HG03457 (cell line): ENCODE results near the gene KCNH1.

Experiments used
- ATAC-seq: cut with Tn5 transposase; IDR thresholded peaks from one replicate; pipeline ENCODE4 v1.9.1; 2021; ENCODE audit warnings: moderate number of reproducible peaks; ENCODE audit not compliant: unreplicated experiment

The KCNH1 gene

DNA sequence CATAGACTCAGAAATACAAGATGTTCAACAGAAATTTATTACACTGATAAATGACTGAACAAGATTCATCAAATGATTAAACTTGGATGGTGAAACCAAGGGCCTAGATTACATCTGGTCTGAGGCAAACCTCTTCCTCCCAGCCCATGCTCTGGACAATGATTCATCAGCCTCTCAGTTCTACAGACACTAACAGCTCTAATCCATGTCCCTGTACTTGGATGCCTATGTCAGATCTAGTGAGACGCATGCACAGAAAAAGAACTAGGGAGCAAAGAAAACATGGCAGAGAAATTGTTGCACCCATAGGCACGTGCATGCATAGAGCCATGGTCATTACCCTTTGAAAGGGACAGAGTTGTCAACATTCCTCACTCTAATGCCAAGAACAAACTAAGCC is 250.1 kb downstream of the KCNH1 start:
- ATAC-seq: no peak

DNA sequence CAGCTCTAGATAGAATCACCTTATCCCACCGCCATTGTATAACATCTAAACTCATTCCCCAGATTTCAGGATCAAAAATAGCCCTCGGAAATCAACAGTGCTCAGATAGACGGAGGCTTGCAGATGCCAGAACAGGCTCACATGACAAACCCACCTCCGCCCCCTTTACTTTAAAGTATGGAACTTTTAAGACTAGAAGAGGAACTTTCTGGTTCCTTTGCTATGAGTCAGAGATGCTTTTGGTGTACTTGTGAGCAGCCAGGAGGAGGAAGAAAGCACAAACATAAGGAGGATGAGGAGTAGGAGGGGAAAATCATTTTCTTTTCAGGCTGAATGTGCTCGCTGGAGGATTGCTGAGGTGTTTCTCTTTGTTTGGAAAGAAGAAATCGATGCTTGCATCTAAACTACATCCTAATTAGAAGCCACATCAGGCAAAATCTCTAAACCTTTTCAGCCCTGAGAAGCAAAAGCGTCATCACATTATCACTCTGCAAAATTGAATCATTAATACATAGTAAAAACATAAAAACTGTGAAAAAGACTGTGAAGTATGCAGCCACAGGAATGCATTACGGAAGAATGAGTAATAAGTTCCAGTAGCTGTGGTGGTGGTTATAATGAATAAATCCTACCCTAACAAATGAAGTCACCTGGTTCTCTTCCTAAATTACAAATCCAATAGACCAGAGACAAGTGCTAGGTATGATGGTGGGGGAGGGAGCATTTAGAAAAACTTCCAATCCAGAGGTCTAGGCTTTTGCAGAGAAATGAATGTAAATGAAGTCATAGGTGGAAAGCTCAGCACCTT is 251.3 kb downstream of the KCNH1 start:
- ATAC-seq: no peak

DNA sequence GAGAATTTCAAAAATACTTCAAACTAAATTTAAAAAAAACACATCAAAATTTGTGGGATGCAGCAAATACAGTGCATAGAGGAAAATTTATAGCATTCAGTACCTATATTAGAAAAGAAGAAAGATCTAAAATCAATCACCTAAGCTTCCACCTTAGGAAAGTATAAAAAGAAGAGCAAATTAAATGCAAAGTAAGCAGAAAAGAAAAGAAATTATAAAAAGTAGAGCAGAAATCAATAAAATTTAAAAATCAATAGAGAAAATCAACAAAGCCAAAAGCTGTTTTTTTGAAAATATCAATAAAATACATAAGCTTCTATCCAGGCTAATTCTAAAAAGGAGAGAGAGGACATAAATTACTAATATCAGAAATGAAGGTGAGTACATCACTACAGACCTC is 255.4 kb downstream of the KCNH1 start:
- no peak for ATAC-seq

DNA sequence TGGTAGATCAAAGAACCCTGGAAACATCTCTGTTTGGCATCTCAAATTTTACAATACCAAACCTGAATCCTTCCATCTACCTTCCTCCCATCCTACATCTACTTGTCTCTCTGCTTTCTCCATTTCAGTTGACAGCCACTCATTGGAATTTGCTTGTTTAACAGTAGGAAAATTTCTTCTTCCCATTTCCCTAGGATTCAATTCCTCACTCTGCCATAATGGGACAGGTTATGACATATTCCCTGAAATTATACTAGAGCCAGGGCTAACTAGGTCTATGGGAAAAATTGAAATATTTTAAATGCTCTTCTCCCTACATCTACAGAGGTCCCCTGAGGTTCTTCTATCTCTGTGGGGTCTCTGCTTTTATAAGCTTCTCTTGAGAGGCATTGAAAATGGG is 257.7 kb downstream of the KCNH1 start:
- no peak for ATAC-seq

DNA sequence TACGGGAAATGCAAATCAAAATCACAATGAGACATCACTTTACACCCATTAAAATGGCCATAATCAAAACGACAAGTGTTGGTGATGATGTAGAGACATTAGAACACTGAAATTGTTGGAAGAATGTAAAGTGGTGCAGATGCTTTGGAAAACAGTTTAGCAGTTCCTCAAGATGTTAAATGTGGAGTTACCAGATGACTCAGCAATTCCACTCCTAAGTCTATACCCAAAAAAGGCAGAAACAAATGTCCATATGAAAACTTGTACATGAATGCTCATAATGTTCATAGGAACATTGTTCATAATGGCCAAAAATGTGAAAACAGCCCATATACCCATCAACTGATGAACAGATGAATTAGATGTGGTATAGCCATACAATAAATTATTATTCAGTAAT is 267.4 kb downstream of the KCNH1 start:
- ATAC-seq: no peak

DNA sequence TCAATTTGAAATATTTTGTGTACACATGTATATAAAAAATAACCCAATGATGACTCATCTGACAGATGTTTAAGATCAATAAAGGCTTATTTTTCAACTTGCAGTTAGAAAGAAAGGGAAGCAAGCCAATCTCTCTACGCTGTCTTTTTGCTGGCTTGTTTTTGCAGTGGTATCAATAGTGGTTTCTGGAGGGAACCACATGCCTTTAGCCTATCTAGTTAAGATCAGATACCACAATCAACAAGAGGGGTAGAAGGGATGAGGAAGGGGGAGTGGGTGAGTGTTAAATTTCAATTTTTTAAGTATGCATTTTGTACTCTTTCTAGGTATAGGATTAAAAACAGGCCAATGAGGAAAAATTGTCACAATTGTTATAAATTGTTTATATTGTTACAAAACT is 276.2 kb downstream of the KCNH1 start:
- no peak for ATAC-seq

DNA sequence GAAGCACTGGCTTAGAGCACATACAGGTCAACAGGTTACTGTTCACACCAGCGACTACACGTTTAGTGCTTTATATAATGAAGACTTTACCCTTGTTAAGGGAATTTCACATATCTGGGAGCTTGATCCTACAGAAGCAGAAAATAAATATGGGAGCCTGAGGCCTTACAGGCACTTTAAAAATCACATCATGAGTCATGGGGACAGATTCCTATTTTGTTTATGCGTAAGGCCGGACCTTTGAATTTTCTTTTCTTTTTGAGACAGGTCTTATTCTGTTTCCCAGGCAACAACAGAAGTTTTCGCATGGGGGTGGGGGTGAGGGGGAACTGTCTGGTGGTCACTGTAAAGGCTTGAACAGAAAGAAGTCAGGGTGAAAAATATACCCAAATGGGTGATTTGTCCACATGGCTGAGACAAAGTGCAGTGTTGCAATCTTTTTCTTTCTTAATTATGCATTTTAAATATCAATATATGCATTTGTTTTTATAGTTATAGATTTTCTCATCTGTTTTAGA is 276.7 kb downstream of the KCNH1 start:
- ATAC-seq: no peak

DNA sequence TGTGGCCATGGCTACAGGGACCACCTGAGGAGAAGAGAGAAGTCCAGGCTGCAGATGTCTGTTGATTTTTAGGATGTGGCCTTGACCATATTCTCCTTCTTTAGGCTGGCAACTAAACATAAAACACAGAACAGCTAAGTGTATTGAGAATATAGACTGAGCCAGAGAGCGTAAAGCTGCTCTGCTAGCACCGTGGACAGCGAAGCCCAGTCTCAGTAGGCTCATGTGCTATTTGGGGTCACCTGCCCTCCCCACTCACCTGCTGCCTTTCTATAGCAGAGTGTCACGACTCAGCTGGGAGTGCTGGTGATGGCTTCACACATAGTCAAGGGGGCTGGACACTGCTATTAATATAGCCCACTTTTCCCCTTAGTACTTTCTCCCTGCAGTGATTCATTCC is 278.5 kb downstream of the KCNH1 start:
- no peak for ATAC-seq

DNA sequence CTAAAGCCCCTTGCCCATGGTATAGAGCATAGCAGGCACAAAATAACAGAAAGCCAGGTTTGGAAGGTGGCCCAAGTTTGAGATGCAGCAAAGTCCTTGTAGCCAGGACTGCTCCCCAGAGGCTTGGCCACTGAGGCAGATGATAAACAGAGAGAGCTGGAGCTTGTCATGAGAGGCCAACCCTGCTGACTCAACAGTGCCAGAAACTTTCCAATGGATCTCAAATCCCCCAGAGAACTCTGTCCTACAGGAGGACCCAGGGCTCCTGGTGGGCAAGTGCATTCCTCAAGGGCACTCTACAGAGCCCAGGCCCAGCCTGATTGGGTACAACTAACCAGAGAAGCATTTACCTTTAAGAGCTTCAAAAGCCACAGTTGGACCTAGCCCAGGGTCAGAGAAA is 280.7 kb downstream of the KCNH1 start:
- no peak for ATAC-seq

DNA sequence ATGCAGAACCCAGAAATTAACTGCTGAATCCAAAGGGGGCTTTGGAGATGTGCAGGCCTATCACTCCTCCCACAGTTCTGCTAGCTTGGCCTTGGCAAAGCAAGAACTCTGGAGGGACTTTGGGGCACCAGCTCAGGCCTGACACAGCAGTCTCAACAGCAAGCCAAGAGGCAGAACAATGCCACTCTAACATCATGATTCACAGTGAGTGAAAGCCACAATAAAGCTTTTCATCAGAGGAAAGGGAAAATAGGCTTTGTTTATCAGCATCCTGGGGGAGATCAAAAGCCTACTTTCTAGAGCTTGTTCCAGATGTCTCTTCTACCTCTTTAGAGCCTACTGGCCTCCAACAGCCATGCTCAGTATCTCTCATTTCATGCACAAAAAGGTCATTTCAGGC is 283.4 kb downstream of the KCNH1 start:
- no peak for ATAC-seq

DNA sequence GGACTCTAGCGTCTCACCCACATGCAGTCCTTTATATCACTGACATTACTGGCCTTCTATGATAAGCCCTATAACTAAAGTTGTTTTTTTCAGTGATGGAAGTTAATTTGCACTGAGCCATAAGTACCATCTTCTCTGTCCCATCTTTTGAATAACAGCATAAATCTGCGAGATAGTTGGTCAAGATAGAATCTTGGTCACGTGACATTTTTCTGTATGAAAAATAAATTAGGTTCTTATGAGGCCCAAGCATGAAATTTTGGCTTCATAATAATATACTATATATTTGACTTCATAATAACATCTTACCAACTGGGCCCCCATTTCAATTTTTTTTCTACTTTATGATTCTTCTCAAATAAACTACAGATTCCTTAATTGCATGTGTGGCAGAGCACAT is 285.5 kb downstream of the KCNH1 start:
- no peak for ATAC-seq

DNA sequence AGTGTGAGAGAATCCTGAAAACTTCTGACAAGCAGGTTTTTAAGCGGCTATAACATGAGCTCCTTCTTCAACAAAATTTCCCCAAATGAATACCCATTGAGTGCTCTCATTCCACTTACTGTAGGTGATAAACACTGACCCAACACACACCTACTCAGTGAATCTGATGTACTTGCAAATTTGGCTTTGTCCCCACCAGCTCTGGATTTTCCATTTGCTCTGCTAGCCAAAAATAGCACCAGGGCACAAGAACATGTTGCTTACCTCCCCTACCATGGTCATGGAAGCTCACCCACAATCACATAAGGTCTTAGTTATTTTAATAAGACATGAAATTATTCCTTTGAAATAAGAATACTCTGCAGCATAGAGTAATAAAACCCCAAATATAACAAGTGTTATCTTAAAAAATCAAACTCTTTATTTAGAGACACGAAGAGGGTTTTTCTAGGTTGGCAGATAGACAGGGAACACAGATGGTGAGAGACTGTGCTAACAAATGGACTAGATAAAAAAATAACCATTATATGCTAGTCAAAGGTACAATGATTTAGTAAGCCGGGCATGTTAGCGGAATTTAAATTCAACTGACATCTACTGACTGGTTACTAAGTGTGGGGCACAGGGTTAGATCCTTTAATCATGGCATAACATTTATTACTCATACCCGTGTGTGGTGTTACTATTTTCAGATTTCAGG is 291.9 kb downstream of the KCNH1 start:
- no peak for ATAC-seq

DNA sequence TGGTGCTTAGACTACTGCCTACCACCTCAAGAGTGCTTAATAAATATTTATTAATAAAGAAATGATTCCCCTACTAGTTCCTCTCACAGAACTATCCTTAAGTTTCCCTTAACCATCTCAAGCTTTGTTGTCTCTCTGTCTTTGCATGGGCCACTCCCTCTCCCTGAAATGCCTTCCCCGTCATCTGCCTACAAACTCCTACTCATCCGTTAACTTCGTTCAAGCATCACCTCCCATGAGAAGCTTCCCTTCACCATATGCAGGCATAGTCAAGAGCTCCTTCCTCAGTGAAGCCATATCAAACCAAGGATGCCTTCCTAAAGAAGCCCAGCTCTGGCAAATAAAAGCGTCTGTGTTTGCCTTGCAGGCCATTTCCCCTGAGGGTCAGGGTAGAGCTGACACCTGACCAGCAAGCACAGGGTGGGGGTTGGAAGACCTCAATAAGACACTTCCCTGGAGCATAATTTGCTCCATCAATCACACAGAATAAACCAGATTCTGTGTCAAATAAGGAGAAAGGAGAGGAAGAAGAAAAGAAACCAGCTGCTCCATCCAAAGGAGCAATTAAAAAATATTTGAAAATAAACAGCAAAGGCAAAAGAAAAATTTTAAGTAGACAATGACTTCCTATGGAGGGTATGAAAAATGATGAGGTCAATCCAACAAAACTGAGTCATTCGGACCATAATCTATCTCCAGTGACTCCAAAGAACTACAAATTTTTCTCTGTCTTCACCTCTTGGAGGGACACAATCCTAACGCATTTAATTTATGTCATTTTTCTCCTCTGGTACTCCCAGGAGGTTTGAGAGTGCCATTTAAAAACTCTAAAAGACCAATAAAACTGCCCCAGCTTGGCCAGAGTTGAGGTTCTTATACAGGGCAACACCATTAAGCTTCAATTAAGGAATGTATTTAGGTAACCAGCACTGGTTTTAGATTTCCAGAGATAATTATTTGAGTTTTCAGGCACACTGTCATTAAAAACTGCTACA is 303.6 kb downstream of the KCNH1 start:
- no peak for ATAC-seq

DNA sequence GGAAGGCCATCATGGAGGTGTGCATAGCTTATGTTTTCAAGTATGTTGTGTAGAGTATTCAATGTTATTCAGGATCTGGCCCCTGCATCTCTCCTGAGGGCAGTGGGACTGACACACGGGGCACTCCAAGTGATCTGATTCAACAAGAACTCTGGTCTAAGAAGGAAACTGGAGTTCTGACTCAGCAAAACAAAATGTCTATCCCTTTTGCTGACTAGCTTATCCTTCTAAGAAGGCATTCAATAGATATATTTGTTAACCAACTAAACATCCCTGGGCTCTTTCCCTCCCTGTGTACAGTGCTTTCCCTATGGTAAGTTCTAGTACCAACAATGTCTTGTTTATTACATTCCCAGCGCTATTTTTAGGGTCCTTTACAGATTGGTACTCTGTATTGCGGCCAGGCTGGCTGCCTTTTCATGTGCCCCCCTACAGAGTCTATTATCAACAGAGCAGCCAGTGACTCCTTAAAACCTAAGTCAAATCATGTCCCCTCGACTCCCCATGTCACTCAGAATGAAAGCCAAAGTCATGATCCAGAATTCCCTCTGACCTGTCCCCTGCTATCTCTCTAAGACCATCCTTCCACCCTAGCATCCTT is 304.9 kb downstream of the KCNH1 start:
- ATAC-seq: no peak

DNA sequence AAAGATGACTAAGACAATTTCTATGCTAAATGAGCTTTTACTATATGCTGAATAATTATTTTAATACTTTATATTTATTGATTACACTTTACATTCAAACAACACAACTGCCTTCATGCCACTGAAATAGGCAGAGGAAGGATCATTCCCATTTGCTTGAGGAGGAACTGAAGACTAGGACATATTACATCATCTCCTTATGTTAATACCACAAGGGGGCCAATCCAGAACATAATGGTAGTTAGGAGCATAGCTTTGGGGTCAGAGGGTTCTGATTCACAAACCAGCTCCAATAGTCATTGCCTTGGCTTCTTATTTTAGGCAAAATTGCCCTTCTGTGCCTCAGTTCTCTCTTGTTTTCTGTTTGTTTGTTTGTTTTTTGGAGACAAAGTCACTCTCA is 306.5 kb downstream of the KCNH1 start:
- ATAC-seq: no peak

DNA sequence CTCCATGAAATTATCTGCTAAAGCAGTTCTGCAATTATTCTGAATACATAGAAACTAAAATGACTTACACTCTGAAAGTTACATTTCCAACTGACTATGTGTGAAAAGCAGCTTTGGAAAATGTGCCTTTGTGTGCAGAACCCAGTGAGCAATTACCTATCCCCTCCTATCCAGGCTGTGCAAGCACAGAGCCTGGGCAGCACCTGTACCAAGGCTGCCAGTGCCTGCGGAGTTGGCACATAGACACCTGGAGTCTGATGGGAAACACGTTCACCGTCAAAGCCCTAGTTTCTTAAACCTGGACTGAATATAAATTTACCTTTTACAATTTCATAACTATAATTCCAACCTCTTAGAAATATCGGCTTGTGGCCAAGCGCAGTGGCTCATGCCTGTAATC is 307.3 kb downstream of the KCNH1 start:
- ATAC-seq: no peak

DNA sequence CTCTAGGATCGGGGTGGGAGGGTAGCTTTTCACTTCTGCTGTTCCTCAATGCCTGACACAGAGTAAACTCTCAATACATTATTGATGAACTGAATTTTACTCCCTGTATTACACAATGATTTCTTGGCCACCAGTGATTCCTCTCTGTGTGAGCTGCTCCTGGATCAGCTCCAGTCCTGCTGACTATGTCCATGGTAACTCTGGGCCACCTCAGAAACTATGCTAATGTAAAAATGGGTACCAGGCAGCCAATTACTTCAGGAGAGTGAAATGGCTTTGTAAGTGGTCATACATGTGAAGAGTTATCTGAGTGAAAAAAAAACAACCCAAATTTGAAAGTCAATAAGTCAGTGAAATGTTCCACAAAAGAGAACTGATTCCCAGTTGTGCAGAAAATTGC is 311.0 kb downstream of the KCNH1 start:
- no peak for ATAC-seq

DNA sequence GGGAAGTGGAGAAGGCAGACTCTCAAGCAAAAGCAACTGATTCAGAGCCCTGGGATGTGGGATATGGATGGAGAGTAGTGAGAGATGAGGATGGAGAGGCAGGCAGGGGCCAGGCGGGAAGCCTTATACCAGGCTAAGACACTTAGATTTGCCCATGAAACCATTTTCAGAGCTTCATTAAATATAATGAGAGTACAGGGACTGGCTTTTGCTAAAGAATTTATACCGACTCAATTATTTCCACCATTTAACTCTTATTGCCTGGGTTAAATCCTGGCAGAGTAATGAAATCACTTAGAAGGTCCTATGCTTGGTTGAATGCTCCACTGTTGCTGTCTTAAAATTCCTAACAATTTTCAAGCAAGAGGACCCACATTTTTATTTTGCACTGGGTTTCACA is 311.7 kb downstream of the KCNH1 start:
- ATAC-seq: no peak

DNA sequence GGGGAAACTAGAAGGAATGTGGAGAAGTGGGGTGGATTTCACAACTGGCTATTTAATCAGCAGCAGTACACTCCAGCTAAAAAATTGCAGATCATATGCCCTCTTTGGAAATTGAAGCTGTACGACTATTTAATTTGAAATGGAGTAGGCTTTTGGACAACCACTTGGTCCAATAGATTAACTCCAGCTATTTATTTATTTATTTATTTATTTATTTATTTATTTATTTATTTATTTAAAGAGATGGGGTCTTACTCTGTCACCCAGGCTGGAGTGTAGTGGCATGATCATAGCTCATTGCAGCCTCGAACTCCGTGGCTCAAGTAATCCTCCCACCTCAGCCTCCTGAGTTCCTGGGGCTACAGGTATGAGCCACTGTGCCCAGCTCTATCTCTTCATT is 312.3 kb downstream of the KCNH1 start:
- ATAC-seq: no peak

DNA sequence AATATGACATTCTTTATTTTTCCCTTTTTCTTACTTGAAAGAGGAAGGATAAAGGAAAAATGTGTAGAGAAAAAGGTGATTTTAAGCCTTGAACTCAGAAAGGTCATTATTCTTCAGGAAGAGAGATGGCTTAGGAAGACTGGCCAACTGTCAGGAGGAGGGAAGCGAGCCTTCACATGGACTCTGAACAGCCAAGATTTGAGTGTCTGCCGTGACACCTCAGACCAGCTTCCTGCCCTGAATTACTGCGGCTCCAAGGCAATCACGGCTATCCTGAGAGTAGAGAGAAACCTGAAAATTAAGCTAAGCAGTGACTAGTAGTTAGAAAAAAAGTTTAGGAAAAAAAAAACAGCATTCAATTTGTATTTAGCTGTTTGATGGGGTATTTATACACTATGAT is 314.7 kb downstream of the KCNH1 start:
- no peak for ATAC-seq
